Bone marrow (tissue), 2 donors: ENCODE results near the gene HEG1.
A peak's percentile ranks its signal among the peaks of the same experiment; 100 is the strongest.
"Not testable (repeated sequence)": the region's sequence is repeated elsewhere in the genome, so short reads cannot be mapped to it uniquely, and the experiment has no call there.

Experiments used
- DNase-seq, 2 donors: peaks; one replicate each; lab custom pipeline; 2025; lab: John Stamatoyannopoulos, UW

Gene HEG1, protein sequence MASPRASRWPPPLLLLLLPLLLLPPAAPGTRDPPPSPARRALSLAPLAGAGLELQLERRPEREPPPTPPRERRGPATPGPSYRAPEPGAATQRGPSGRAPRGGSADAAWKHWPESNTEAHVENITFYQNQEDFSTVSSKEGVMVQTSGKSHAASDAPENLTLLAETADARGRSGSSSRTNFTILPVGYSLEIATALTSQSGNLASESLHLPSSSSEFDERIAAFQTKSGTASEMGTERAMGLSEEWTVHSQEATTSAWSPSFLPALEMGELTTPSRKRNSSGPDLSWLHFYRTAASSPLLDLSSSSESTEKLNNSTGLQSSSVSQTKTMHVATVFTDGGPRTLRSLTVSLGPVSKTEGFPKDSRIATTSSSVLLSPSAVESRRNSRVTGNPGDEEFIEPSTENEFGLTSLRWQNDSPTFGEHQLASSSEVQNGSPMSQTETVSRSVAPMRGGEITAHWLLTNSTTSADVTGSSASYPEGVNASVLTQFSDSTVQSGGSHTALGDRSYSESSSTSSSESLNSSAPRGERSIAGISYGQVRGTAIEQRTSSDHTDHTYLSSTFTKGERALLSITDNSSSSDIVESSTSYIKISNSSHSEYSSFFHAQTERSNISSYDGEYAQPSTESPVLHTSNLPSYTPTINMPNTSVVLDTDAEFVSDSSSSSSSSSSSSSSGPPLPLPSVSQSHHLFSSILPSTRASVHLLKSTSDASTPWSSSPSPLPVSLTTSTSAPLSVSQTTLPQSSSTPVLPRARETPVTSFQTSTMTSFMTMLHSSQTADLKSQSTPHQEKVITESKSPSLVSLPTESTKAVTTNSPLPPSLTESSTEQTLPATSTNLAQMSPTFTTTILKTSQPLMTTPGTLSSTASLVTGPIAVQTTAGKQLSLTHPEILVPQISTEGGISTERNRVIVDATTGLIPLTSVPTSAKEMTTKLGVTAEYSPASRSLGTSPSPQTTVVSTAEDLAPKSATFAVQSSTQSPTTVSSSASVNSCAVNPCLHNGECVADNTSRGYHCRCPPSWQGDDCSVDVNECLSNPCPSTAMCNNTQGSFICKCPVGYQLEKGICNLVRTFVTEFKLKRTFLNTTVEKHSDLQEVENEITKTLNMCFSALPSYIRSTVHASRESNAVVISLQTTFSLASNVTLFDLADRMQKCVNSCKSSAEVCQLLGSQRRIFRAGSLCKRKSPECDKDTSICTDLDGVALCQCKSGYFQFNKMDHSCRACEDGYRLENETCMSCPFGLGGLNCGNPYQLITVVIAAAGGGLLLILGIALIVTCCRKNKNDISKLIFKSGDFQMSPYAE (N-terminal part only)

DNA sequence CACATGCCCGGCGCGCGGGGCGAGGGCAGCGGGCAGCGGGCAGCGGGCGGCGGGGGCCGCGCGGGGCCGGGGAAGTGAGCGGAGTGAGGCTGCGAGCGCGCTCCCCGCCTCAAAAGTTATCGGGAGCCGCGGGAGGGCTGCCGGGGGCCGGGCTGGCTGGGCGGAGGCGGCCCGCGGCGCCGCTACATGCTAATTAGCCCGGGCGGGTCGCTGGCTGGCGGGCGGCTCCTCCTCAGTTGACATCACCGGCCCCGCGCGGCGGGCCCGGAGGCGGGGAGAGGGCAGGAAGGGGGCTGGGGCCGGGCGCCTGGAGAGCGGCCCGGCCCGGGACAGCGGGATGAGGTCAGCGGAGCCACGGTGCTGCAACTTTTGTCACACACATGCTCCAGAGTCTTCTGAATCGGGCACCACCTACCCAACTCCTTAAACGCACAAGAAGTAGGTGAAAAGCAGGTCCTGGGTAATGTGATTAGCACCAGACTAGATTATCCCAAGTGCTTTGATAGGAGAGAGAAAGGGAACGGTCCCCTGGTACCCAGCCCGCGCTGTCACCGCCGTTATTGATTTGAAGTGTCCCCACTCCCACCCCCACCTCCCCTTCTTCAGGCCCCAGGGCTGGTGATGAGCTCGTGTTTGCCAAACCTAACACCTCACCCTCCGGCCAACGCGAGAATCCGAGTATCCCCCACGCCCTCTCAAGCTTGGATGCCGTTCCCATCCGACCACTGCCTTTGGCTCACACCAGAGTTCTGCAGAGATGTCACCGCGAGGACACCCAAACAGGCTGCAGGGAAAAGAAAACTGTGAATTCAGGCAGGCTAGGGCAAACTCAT is at the start of gene HEG1:
Gene HEG1 (minus strand): TSS at position 85 of the 833 bp plus-strand sequence. CDS start 107 bp downstream, outside the sequence.
- peak; percentile 40 to 48 for DNase-seq

- no peak for DNase-seq
Measured at GRCh38 chr3:125105116-125105515, 49.3 kb upstream of the HEG1 start.

- no peak for DNase-seq
Measured at GRCh38 chr3:125104639-125105038, 48.8 kb upstream of the HEG1 start.

GRCh38 chr3:125103406-125103805 is 47.6 kb upstream of the HEG1 start:
- DNase-seq, result no peak

GRCh38 chr3:125102470-125102869 is 46.7 kb upstream of the HEG1 start:
- no peak for DNase-seq

- DNase-seq, result no peak
Measured at GRCh38 chr3:125098611-125099291, 43.0 kb upstream of the HEG1 start.

DNA sequence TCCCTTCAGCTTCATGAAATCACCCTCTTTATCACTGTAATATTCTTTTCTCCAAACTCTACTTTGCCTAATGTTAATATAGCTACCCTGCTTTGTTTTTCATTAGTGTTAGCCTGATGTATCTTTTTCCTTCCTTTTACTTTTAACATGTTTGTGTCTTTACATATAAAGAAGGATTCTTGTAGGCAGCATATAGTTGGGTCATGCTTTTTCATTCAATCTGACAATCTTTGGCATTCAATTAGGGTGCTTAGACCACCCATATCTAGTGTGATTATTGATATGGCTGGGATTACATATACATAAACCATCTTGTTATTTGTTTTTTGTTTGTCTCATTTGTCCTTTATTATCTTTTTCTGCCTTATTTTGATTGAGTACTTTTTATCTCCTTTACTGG is 34.9 kb upstream of the HEG1 start:
- DNase-seq, result no peak

DNA sequence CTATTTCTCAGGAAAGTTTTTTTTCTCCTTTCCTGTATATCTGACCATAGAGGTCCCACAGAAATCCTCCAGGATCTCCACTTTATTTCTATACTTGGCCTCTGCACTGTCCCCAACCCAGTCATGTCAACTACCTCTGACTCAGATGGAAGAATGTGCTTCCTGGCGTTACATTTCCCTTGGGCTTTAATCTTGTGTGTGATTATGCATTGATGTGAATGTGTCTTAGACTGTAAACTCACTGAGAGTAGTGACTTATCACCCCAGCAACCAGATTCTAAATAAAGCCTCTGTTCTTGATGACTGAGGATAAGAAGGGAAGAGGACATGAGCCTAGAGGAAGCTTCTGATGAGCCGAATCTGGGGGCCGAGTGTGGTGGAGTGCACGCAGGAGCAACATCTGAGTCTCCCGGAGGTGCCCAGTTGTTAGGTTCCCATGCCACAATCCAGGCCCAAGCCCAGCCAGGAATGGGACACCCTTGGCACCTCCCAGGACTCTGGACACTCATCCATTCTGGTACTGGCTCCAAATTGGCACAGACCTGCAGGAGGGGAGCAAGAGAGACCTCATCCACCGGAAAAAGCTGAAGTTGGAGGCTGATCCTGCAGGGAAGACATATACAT is 32.1 kb upstream of the HEG1 start:
- no peak for DNase-seq

GRCh38 chr3:125085166-125085565 is 29.4 kb upstream of the HEG1 start:
- no peak for DNase-seq

DNA sequence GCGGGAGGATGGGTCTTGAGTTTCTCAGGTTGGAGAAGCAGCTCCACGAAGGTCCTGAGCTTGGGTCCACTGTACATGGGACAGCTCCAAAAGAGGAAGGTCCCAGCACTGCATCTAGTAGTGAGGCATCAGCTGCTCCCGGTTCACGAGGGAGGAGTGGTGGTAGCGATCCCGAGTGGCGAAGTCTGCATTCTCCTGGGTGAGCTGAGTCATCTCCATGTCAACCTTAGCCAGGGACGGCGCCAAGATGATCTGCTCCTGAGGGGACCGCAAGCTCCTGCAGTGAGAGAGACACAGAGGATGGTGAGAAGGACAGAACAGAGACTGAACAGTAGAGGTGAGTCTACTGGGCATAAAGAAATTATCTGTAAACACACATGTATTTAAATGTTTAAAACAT is 28.0 kb upstream of the HEG1 start:
- DNase-seq, result no peak

DNA sequence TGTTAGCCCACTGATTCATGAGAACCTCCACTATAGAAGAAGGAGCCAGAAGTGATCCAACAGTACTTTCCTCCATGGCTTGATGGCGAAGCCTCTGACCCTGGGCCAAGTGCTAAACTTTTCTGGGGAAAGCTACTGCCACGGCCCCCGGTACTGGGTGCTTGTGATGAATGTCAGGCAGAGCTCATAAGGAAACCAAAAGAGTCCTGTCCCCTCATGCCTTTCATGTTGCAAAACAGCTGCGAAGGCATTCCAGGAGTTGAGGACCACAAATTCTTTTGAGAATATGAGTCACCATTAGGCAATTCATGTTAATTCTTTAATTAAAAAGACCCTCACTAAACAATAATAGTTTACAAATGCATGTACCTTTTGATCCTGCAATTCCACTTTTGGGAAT is 26.5 kb upstream of the HEG1 start:
- not testable (repeated sequence) for DNase-seq

- no peak for DNase-seq
Measured at GRCh38 chr3:125080077-125080476, 24.3 kb upstream of the HEG1 start.

- DNase-seq, result no peak
Measured at GRCh38 chr3:125079675-125080045, 23.9 kb upstream of the HEG1 start.

GRCh38 chr3:125078951-125079674 is 23.3 kb upstream of the HEG1 start:
- DNase-seq, result no peak

DNA sequence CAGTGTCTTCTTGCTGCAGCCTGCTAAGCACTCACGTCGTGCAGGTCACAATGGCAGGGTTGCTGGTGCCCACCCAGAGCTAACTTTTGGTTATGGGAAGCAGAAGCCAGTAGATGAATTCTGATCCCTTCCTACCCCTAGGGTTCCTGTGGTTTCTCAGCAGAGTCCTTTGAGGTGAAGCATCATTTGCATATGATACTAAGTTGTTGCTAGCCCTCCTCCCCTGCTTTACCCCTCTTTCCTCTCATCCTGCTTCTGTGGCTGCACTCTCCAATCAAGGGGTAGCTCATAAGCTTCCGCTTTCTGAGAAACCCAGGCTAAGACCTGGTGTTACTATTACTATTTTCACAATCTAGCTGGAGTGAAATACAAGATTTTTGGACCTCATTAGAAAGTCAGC is 22.1 kb upstream of the HEG1 start:
- DNase-seq, result no peak

- DNase-seq, result no peak
Measured at GRCh38 chr3:125076464-125076863, 20.7 kb upstream of the HEG1 start.

DNA sequence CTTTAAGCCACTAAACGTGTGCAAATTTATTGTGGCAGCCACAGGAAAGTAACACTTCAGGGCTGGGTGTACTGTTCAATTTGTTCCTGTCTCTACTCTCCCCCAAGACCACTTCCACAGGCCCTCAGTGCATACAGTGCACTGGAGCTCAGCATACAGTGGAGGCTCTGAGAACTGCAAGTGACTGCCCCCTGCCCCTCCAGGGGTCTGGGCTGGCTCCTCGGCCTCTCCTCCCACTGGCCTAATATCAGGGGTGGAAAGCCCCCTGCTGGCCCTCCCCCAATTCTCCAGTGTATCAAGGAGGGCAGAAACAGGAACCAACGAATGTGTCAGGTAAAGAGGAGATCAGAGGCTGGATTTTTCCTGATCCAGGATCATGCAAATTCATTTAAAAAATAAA is 19.9 kb upstream of the HEG1 start:
- DNase-seq, result no peak

GRCh38 chr3:125073390-125073905 is 17.7 kb upstream of the HEG1 start:
- no peak for DNase-seq

DNA sequence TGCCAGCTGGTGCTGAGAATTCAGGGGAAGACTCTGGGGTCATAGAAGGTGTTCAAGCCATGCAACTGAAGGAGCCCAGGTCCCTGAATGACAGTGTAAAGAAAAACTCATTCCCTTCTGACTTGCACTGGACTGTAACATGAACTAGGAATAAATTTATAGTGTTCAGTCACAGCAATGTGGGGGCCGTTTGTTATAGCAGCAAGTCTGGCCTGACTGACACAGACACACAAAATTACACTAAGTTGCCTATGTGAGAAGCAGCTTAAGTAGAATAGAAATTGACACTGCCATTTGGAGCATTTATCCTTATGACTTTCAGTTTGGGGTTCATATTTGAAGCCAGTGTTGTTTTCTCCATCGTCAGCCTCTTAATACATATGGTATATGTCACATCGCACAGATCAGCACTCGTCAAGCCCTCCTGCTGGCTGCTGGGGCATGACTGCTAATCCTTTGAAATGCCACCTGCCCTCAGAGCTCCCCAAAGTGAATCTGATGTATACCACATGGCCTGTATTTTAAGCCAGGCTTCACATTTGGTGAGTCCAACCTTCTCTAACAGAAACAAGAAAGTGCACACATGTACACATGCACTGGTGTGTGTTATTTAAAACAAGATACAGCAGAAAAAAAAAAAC is 17.1 kb upstream of the HEG1 start:
- DNase-seq, result no peak
